GM19025 (cell line): ENCODE data around the gene KCNH8.

Source experiments
- ATAC-seq: cut with Tn5 transposase; IDR thresholded peaks from one replicate; pipeline ENCODE4 v1.9.1; 2021; ENCODE audit warnings: mild to moderate bottlenecking, low read depth, moderate library complexity; ENCODE audit not compliant: unreplicated experiment

KCNH8 gene

DNA sequence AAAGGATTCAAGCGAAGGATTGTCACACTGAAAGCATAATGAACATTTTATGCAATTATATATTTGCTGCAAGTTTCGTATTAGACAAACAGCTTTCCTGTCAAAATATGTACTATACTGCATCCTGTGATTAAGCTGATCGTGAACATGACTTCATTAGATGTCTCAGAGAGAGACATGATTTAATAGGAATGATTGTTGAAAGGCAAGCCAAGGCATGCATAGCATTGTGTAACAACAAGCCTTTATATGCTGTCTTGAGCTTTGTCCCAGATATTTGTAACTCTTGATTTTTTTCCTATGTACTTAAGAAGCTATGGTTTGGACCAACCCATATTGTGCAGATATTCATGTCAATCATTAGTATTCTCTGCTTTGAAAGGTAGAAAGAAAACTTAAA is 309.1 kb downstream of the KCNH8 start:
- ATAC-seq, result no peak

GRCh38 chr3:19467761-19468160 is 319.5 kb downstream of the KCNH8 start:
- ATAC-seq, result no peak

DNA sequence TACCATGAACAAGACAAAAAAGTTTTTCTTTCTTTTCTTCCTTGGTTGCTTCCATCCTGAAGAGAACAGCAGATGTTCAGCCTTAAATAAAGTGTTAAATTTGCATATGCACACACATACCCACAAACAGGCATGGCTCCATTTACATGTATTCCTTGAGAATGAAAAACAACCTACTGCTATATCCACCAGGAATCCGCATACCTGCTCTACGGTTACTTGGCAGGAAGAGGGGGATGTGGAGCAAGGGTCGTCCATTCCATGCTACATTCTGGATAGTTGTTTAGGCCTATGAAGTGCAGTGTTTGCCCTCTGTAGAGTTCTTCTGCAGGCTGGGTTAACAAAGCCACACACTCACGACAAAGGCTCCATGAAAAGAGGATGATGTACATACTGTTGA is 322.8 kb downstream of the KCNH8 start:
- no peak for ATAC-seq

DNA sequence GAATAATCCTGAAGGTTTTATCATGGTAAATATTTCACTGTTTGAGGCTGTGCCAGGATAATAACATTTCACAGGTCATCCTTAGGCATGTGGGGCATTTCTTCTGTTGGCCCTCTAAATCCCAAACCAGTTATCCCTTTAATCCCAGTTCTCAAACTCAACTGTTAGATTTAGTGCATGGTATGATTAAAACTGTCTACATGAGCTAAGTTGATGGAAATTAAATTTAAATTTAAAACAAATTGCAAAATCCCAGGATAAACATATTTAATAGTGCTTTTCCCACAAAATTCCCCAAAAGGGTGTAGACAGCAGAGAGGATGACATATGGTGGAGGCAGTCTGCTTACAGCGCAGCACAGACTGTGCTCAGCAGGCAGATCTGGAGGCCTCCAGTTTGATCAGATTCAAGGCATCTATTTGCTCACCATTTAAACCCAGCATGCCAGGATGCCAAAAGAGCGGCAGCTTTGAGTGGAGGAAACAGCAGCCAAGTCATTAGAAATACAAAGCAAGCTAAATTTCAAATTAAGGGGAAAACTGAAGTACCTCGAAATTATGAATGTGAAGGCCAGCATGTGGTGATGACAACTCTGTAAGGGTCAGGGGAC is 325.8 kb downstream of the KCNH8 start:
- no peak for ATAC-seq

GRCh38 chr3:19476281-19476680 is 328.0 kb downstream of the KCNH8 start:
- no peak for ATAC-seq

GRCh38 chr3:19485267-19485666 is 337.0 kb downstream of the KCNH8 start:
- ATAC-seq, result no peak

- no peak for ATAC-seq
Measured at GRCh38 chr3:19487386-19487785, 339.1 kb downstream of the KCNH8 start.

GRCh38 chr3:19488939-19489338 is 340.6 kb downstream of the KCNH8 start:
- no peak for ATAC-seq

DNA sequence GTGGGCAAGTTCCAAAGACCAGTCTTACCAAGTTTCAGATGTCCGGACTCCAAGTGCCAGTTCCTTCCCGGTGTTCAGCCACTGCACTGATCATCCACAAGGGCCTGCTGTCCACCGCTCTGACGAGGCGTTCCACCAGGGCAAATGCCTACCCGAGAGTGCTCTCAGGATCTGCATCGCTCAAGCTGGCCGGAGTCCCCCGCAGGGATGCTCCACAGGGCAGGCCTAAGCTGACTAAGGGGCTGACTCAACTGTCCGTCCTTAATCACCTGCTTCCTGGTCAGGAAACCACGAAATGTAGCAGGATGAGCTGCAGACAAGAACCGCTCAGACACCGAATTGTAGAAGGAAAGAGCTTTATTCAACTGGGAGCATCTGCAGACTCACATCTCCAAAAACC is 341.6 kb downstream of the KCNH8 start:
- no peak for ATAC-seq

DNA sequence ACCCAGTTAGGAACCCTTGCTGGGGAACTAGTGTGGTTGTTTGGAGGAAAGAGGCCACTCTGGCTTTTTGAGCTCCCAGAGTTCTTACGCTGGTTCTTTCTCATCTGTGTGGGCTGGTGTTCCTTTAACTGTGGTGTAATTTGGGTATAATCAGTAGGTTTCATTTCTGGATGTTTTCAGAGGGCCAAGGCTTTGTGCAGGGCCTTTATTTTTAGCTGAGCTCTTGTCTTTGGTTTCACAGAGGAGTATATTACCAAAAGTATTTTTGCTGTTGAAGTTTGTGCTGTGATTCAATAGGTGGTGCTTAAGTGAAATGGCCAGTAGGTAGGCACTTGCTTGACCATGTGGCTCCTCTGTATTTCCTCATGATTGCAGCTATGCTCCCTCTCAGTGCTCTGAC is 357.9 kb downstream of the KCNH8 start:
- no peak for ATAC-seq

- ATAC-seq, result no peak
Measured at GRCh38 chr3:19522305-19522704, 374.0 kb downstream of the KCNH8 start.

- no peak for ATAC-seq
Measured at GRCh38 chr3:19526071-19526470, 377.8 kb downstream of the KCNH8 start.

DNA sequence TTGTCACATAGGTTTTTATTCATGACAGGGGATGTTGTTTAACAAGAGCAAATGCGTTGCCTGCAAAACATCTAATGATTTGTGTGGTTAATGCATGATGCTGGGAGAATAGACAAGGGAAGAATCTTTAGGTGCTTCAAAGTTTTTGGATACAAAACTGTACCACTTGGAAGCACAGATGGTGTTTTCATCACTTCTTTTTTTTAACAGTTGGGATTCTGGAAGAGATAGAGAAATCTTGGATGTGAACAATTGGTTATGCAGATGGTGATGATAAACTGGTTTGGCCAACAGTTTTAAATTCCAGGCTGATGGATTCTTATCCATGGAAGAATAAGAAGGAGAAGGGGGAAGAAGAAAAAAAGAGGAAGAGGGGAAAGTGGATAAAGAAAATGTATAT is 379.4 kb downstream of the KCNH8 start:
- no peak for ATAC-seq

DNA sequence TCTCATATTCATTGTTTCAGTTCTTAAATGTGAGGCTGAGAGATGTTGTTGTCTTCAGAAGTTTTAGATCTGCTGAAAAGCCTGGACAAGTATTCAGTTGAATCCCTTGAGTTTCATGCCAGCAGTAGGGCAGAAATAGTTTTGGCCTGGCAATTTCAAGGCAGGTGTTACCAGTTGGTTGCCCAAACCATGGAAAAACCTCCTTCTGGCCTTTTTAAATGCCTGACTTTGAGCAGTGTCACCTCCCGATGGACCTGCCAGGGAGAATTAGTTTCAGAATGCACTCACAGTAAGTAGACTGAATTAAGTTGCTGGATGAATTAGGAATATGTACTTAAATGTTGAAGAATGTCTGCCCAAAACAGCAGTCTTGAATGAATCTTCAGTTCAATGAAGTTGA is 383.1 kb downstream of the KCNH8 start:
- ATAC-seq, result no peak

DNA sequence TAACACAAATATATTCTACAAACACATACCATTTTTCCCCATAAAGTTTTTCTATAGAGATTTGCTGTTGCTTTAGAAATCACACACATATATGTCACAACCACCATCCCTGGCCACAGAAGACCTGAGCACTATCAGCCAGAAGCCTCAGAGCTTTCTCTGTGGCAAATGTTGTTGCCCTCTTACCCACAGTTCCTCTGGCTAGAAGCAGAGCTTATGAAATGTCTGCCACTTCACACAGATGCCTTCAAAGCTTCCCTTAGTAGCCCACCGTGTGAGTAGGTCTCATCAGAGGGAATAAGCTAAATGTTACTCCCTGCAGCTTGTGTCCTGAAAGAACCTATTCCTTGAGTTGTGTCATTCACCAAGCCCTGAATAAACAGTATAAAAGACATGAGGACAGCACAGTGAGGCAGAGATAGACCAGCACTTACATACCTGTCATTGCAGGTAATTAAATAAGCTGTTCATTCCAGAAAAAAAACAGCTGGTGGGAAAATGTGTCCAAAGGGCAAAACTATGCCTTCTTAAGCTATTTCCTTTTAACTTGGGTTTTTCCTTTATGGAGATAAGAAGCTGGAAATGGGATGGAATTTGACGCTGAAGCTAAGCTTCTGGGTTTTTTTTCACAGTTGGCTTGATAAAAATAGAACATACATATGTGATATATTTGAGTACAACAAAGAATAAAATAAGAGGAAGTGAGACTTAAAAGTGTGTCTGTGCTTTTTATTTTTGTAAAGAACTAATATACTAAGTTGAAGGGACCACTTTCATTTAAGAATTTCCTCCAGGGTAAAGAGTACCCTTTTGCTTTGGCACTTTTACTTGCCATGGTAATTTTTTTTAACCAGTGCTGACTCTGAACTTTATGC is 391.4 kb downstream of the KCNH8 start:
- peak; percentile 41 for ATAC-seq

DNA sequence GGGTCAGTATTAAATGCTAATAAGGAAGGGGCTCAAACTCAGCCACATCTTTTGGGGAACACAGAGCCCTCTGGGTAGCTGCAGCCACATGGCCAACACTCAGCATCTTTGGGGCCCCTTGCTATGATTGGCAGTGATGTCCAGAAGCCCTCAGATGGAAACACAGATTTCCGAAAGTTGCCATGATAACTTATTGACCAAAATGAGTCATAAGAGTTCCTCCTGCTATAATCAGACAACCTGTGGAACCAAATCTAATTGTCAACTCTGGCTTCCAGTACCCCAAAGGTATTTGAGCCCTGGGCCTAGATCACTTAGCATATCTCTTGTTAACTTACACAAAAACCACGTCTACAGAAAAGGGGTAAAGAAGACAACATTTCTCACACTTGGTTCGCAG is 392.2 kb downstream of the KCNH8 start:
- ATAC-seq, result peak; percentile 31

GRCh38 chr3:19541284-19541683 is 393.0 kb downstream of the KCNH8 start:
- no peak for ATAC-seq

GRCh38 chr3:19543212-19543841 is 395.0 kb downstream of the KCNH8 start:
- no peak for ATAC-seq

GRCh38 chr3:19547665-19548464 is 399.6 kb downstream of the KCNH8 start:
- ATAC-seq, result no peak

- peak; percentile 89 for ATAC-seq
Measured at GRCh38 chr3:19559724-19560442, 411.6 kb downstream of the KCNH8 start.
